GM20000 (cell line): ENCODE measurements around the gene CDK17.
"Not testable (repeated sequence)": the region's sequence is repeated elsewhere in the genome, so short reads cannot be mapped to it uniquely, and the experiment has no call there.

ENCODE experiments used
- DNase-seq: peaks from one replicate; pipeline ENCODE4 v3.0.0; 2012; ENCODE audit warnings: low spot score
- TF ChIP-seq, protein P1 (sequence below): IDR thresholded peaks from 2 replicates; pipeline ENCODE4 v1.5.1; 2012; ENCODE audit warnings: mild to moderate bottlenecking, control low read depth; ENCODE audit errors: extremely low read depth, missing control alignments

CDK17 gene

DNA sequence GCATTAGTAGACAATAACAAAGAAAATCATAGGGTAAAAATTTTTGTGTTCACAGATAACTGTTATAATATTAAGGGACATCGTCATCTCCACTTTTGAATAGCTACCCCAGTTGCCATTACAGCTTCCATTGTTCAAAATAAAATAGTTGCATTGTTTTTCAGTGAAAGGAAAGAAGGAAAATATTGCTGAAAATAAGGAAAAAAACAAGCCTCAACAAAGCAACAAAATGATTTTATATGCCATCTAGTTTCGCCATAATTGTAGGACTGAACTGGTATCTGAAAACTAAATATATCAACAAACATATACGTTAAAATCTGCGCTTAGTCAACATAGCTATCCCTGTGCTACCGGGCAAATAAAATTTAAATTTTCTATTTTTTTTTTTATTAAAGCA, 3.3 kb downstream of the CDK17 start:
- no peak for DNase-seq

DNA sequence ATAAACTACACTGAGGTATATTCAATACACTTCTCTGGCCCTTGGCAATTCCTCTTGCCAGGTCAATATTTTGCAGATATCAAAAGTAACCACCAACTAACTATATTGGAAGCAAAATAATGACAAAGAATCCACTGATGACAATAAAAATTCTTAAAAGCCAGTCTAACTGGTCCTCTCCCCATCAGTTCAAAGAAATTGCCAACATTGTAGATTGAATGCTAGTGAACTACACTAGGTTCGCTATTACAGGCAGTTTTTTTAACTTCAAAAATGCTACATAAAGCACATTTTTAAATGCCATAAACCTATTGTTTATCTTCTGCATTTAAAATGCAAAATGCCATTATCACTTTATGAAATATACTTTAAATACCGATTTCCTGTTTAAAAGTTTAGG, 4.0 kb downstream of the CDK17 start:
- TF ChIP-seq, protein P1, sequence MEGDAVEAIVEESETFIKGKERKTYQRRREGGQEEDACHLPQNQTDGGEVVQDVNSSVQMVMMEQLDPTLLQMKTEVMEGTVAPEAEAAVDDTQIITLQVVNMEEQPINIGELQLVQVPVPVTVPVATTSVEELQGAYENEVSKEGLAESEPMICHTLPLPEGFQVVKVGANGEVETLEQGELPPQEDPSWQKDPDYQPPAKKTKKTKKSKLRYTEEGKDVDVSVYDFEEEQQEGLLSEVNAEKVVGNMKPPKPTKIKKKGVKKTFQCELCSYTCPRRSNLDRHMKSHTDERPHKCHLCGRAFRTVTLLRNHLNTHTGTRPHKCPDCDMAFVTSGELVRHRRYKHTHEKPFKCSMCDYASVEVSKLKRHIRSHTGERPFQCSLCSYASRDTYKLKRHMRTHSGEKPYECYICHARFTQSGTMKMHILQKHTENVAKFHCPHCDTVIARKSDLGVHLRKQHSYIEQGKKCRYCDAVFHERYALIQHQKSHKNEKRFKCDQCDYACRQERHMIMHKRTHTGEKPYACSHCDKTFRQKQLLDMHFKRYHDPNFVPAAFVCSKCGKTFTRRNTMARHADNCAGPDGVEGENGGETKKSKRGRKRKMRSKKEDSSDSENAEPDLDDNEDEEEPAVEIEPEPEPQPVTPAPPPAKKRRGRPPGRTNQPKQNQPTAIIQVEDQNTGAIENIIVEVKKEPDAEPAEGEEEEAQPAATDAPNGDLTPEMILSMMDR: no peak
- no peak for DNase-seq

More for the DNA sequence above, 3.3 kb downstream of the CDK17 start:
- TF ChIP-seq, protein P1: no peak

- DNase-seq: no peak
- TF ChIP-seq, protein P1: no peak
Observed at GRCh38 chr12:96395236-96395635, 5.0 kb downstream of the CDK17 start.

GRCh38 chr12:96393229-96393628, 7.0 kb downstream of the CDK17 start:
- not testable (repeated sequence) for DNase-seq

GRCh38 chr12:96392397-96392796, 7.8 kb downstream of the CDK17 start:
- no peak for DNase-seq
- TF ChIP-seq, protein P1: no peak

DNA sequence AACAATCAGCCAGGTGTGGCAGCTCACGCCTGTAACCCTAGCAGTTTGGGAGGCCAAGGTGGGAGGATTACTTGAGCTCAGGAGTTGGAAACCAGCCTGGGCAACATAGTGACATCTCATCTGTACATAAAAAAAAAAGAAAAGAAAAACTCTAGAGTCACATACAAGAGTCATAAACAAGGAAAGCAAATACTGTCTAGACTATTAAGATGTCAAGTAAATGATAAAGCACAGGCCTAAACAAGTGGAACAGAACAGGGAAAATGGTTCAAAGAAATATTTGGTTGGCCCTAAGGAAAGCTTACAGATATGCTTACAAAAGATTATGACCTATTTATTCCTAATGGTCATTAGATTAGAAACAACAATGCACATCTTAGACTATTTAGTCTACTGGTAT, 12.3 kb downstream of the CDK17 start:
- DNase-seq: no peak
- TF ChIP-seq, protein P1: no peak

- TF ChIP-seq, protein P1: no peak
- no peak for DNase-seq
Observed at GRCh38 chr12:96386794-96387193, 13.4 kb downstream of the CDK17 start.

GRCh38 chr12:96383991-96384390, 16.2 kb downstream of the CDK17 start:
- no peak for DNase-seq
- TF ChIP-seq, protein P1: no peak
